Muscle of leg (tissue), 11 donors: ENCODE data around the gene TMOD1. TPM values are rescaled to one million over a fixed set of nuclear protein-coding genes. Genes with fewer than 3 reads are reported as not detected.

Source experiments
- DNase-seq: peaks from one replicate; pipeline ENCODE4 v3.0.0; 2013
- H3K27ac ChIP-seq: one replicate; pipeline ENCODE4 v1.5.1; 2013; ENCODE audit warnings: mild to moderate bottlenecking, low read length, control low read depth
- H3K27me3 ChIP-seq: one replicate; pipeline ENCODE4 v1.6.1; 2013; ENCODE audit warnings: low read length; ENCODE audit not compliant: control insufficient read depth, insufficient read depth
- H3K36me3 ChIP-seq: one replicate; pipeline ENCODE4 v1.6.1; 2013; ENCODE audit warnings: low read length; ENCODE audit not compliant: control insufficient read depth, insufficient read depth
- H3K4me1 ChIP-seq: one replicate; pipeline ENCODE4 v1.6.1; 2013; ENCODE audit warnings: low read length; ENCODE audit not compliant: control insufficient read depth, insufficient read depth
- H3K4me3 ChIP-seq: one replicate; pipeline ENCODE4 v1.5.1; 2013; ENCODE audit warnings: low read length, control low read depth
- H3K9me3 ChIP-seq: replicated peaks from 2 replicates; pipeline ENCODE4 v1.6.1; 2013; ENCODE audit warnings: low read depth, low read length; ENCODE audit not compliant: control insufficient read depth
- WGBS: methylation state at CpG from one replicate; pipeline ENCODE4 v1.1.5; 2013; ENCODE audit warnings: missing lambda C conversion rate; ENCODE audit not compliant: insufficient coverage; 5-methylcytosine and 5-hydroxymethylcytosine counted together
- polyA plus RNA-seq, 8 donors: library from polyadenylated mRNA; unstranded; fragments of 120-200 nt; gene quantifications; one replicate each; pipeline versions ENCODE4 v1.2.1 to v1.2.3, GENCODE V29; 2013; ENCODE audit warnings: inconsistent platforms in 1 of 8, low replicate concordance in 1 of 8; ENCODE audit not compliant: insufficient read length in 8 of 8, insufficient read depth in 1 of 8
- total RNA-seq: library from RNA; stranded (reverse); fragments of 120-200 nt; gene quantifications from one replicate; pipeline ENCODE4 v1.2.4, GENCODE V29; 2013

The TMOD1 gene
- total and polyA plus RNA-seq, 9 donors: 46.1 to 139 (median 102) TPM

GRCh38 chr9:97473717-97474116, 27.7 kb upstream of the TMOD1 start:
- WGBS: 60% methylated on average over 1 of the region's 3 CpGs
- peak overlapping the region; percentile 80 for H3K27ac ChIP-seq
- DNase-seq: peak; percentile 55
- H3K4me1 ChIP-seq: peaks cover 5% of the 10 kb centered on the region
- H3K4me3 ChIP-seq: no peak overlapping the region
- H3K36me3 ChIP-seq: no peaks in the 10 kb centered on the region
- no peaks in the 10 kb centered on the region for H3K9me3 ChIP-seq
- no peaks in the 10 kb centered on the region for H3K27me3 ChIP-seq

GRCh38 chr9:97474372-97474925, 27.0 kb upstream of the TMOD1 start:
- no peak for DNase-seq
- peak overlapping the region; percentile 80 for H3K27ac ChIP-seq
- no peaks in the 10 kb centered on the region for H3K36me3 ChIP-seq
- no peak overlapping the region for H3K4me3 ChIP-seq
- peaks cover 2% of the 10 kb centered on the region for H3K4me1 ChIP-seq
- WGBS: no CpG with 5 or more reads among the region's 5 CpGs
- no peaks in the 10 kb centered on the region for H3K9me3 ChIP-seq
- H3K27me3 ChIP-seq: no peaks in the 10 kb centered on the region

GRCh38 chr9:97475059-97475458, 26.4 kb upstream of the TMOD1 start:
- no peaks in the 10 kb centered on the region for H3K9me3 ChIP-seq
- no peaks in the 10 kb centered on the region for H3K27me3 ChIP-seq
- H3K36me3 ChIP-seq: no peaks in the 10 kb centered on the region
- no peak for DNase-seq
- peaks cover 2% of the 10 kb centered on the region for H3K4me1 ChIP-seq
- 80% methylated on average over 1 of the region's 2 CpGs for WGBS
- no peak overlapping the region for H3K4me3 ChIP-seq
- H3K27ac ChIP-seq: no peak overlapping the region

- H3K36me3 ChIP-seq: peaks cover 7% of the 10 kb centered on the region
- no peak for DNase-seq
- H3K27ac ChIP-seq: no peak overlapping the region
- H3K4me1 ChIP-seq: peaks cover under 1% of the 10 kb centered on the region
- H3K9me3 ChIP-seq: no peaks in the 10 kb centered on the region
- WGBS: 100% methylated on average over 1 of the region's 3 CpGs
- H3K4me3 ChIP-seq: no peak overlapping the region
- H3K27me3 ChIP-seq: no peaks in the 10 kb centered on the region
These were observed 23.0 kb upstream of the TMOD1 start for GRCh38 chr9:97478301-97478981.

DNA sequence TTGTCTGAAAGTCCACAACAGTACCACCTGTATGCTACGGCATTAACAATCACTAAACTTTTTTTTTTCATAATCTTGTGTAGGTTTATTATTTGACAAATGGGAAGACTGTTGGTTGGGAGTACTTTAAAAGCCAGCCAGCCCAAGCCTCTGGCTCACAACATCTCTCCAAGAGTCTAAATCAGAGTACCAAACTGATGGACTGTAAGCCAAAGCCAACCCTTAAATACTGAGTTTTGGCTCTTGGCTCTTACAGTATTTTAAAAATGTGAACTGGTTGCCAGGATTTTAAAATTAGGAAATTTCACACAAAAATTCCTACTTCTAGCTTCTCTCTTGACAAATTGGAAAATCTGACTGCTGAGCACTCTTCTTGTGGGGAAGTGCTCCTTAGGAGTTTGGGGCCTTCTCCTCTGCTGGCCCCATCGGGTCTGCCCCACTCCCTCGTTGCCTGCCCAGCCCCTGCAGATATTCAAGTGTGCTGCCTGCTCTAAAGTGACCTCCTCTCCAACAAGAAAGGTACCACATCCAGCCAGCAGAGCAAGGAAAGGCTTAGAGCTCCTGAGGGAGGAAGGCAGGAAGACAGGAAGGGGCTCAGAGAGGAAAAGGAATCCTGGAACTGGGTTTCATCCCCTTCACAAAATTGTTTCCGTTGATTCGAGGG, 21.8 kb upstream of the TMOD1 start:
- no peaks in the 10 kb centered on the region for H3K27me3 ChIP-seq
- DNase-seq: no peak
- peaks cover 12% of the 10 kb centered on the region for H3K36me3 ChIP-seq
- WGBS: no CpG with 5 or more reads among the region's 5 CpGs
- H3K9me3 ChIP-seq: no peaks in the 10 kb centered on the region
- H3K4me1 ChIP-seq: no peaks in the 10 kb centered on the region
- no peak overlapping the region for H3K27ac ChIP-seq
- no peak overlapping the region for H3K4me3 ChIP-seq

GRCh38 chr9:97480174-97480573, 21.3 kb upstream of the TMOD1 start:
- Histone ChIP-seq H3K27ac (no peak overlapping the region), H3K4me3 (no peak overlapping the region), H3K4me1 (no peaks in the 10 kb centered on the region), H3K27me3 (no peaks in the 10 kb centered on the region), H3K36me3 (peaks cover 12% of the 10 kb centered on the region), H3K9me3 (no peaks in the 10 kb centered on the region)
- DNase-seq: no peak
- 0% methylated on average over 1 of the region's 1 CpG for WGBS

GRCh38 chr9:97480749-97481148, 20.7 kb upstream of the TMOD1 start:
- Histone ChIP-seq H3K27me3 (no peaks in the 10 kb centered on the region), H3K36me3 (peaks cover 12% of the 10 kb centered on the region), H3K9me3 (no peaks in the 10 kb centered on the region), H3K4me3 (no peak overlapping the region), H3K27ac (no peak overlapping the region), H3K4me1 (no peaks in the 10 kb centered on the region)
- WGBS: no CpG with 5 or more reads among the region's 1 CpG
- DNase-seq: no peak

GRCh38 chr9:97484134-97484533, 17.3 kb upstream of the TMOD1 start:
- Histone ChIP-seq H3K27ac (no peak overlapping the region), H3K9me3 (peaks cover 6% of the 10 kb centered on the region), H3K4me3 (no peak overlapping the region), H3K4me1 (no peaks in the 10 kb centered on the region), H3K27me3 (no peaks in the 10 kb centered on the region), H3K36me3 (peaks cover 14% of the 10 kb centered on the region)
- no CpG with 5 or more reads among the region's 1 CpG for WGBS
- peak; percentile 14 for DNase-seq

GRCh38 chr9:97487107-97487506, 14.4 kb upstream of the TMOD1 start:
- WGBS: no CpG with 5 or more reads among the region's 2 CpGs
- no peak for DNase-seq
- no peaks in the 10 kb centered on the region for H3K4me1 ChIP-seq
- H3K36me3 ChIP-seq: peaks cover 12% of the 10 kb centered on the region
- no peaks in the 10 kb centered on the region for H3K27me3 ChIP-seq
- H3K27ac ChIP-seq: no peak overlapping the region
- peaks cover 6% of the 10 kb centered on the region for H3K9me3 ChIP-seq
- H3K4me3 ChIP-seq: no peak overlapping the region

- H3K9me3 ChIP-seq: peaks cover 6% of the 10 kb centered on the region
- H3K27me3 ChIP-seq: no peaks in the 10 kb centered on the region
- H3K4me1 ChIP-seq: no peaks in the 10 kb centered on the region
- H3K36me3 ChIP-seq: peaks cover 11% of the 10 kb centered on the region
- H3K27ac ChIP-seq: no peak overlapping the region
- no CpG with 5 or more reads among the region's 1 CpG for WGBS
- no peak overlapping the region for H3K4me3 ChIP-seq
- no peak for DNase-seq
These were observed 13.6 kb upstream of the TMOD1 start for GRCh38 chr9:97487861-97488260.
